GM12878 (cell line): ENCODE results near the gene PSENEN. TPM values are rescaled to one million over a fixed set of nuclear protein-coding genes. Genes with fewer than 3 reads are reported as not detected.
A peak's percentile ranks its signal among the peaks of the same experiment; 100 is the strongest.

Source experiments
- BRCA1 ChIP-seq: IDR thresholded peaks from 2 replicates; pipeline ENCODE4 v1.6.1; 2011; ENCODE audit warnings: low read depth, low read length, improper control_type of control experiment
- CBFB ChIP-seq: IDR thresholded peaks from 2 replicates; pipeline ENCODE4 v1.6.1; 2016; ENCODE audit warnings: antibody characterized with exemption, low read depth
- CHD4 ChIP-seq: fragments of 200-600 bp; sonication (generic); IDR thresholded peaks from 2 replicates; pipeline ENCODE4 v1.6.1; 2016; ENCODE audit warnings: mild to moderate bottlenecking
- EGR1 ChIP-seq, 2 experiments: IDR thresholded peaks; 1 replicate in 1 of 2; 2 replicates in 1 of 2; pipeline ENCODE4 v1.6.1; 2011 to 2012; ENCODE audit warnings: low read depth in 2 of 2, low read length in 2 of 2, borderline replicate concordance in 1 of 2, mild to moderate bottlenecking in 1 of 2, moderate library complexity in 1 of 2
- ESRRA ChIP-seq: IDR thresholded peaks from 2 replicates; pipeline ENCODE4 v1.6.1; 2012; ENCODE audit warnings: mild to moderate bottlenecking, low read length, improper control_type of control experiment
- GABPA ChIP-seq: IDR thresholded peaks from 2 replicates; pipeline ENCODE4 v1.6.1; 2014; ENCODE audit warnings: antibody characterized with exemption, low read depth, mild to moderate bottlenecking, inconsistent platforms
- KLF5 ChIP-seq: fragments of 450-650 bp; IDR thresholded peaks from 2 replicates; pipeline ENCODE4 v1.6.1; 2014; ENCODE audit warnings: mild to moderate bottlenecking; ENCODE audit not compliant: partially characterized antibody
- MTA3 ChIP-seq: IDR thresholded peaks from 2 replicates; pipeline ENCODE4 v1.6.1; 2012; ENCODE audit warnings: low read length, inconsistent platforms, borderline replicate concordance
- REST ChIP-seq: IDR thresholded peaks from 2 replicates; pipeline ENCODE4 v1.6.1; 2012; ENCODE audit warnings: mild to moderate bottlenecking, low read depth, low read length
- RFX5 ChIP-seq: IDR thresholded peaks from 2 replicates; pipeline ENCODE4 v1.6.1; 2011; ENCODE audit warnings: low read depth, low read length, improper control_type of control experiment
- SUPT20H ChIP-seq: IDR thresholded peaks from 2 replicates; pipeline ENCODE4 v1.6.1; 2011; ENCODE audit warnings: low read depth, mild to moderate bottlenecking, low read length, moderate library complexity, borderline replicate concordance; ENCODE audit not compliant: control insufficient read depth
- SUZ12 ChIP-seq: fragments of 200-600 bp; sonication (generic); IDR thresholded peaks from one replicate; pipeline ENCODE4 v1.6.1; 2018; ENCODE audit warnings: antibody characterized with exemption, mild to moderate bottlenecking; ENCODE audit not compliant: unreplicated experiment
- TARDBP ChIP-seq: IDR thresholded peaks from 2 replicates; pipeline ENCODE4 v1.6.1; 2016; ENCODE audit warnings: borderline replicate concordance
- TCF12 ChIP-seq: IDR thresholded peaks from 2 replicates; pipeline ENCODE4 v1.6.1; 2011; ENCODE audit warnings: low read depth, mild to moderate bottlenecking, low read length
- ZNF384 ChIP-seq: IDR thresholded peaks from 2 replicates; pipeline ENCODE4 v1.6.1; 2012; ENCODE audit warnings: low read depth, mild to moderate bottlenecking, low read length, improper control_type of control experiment, borderline replicate concordance
- polyA plus RNA-seq, 11 experiments: library from polyadenylated mRNA; depleted of rRNA in 4 of 11; unstranded in 6 of 11; stranded (reverse) in 5 of 11; fragments of >200 nt; fragmentation: Nextera tagmentation in 4 of 11; fragmentation: Illumina TruSeq in 1 of 11; extraction: Ambion mirVana in 4 of 11; extraction: Trizol in 1 of 11; gene quantifications; 1 replicate in 1 of 11; 2 replicates in 10 of 11; pipeline versions ENCODE4 v1.2.1 to v1.2.3, GENCODE V29; 2011 to 2016; ENCODE audit warnings: inconsistent platforms in 2 of 11, missing spikeins in 2 of 11, low read depth in 1 of 11
- total RNA-seq, 4 experiments: library from RNA; depleted of rRNA in 3 of 4; stranded (reverse); fragments of >200 nt in 3 of 4; fragmentation: Illumina TruSeq in 1 of 4; extraction: Trizol in 1 of 4; gene quantifications; 2 replicates each; pipeline versions ENCODE4 v1.2.1 to v1.2.3, GENCODE V29; 2013 to 2021
- TF ChIP-seq, protein P1 (sequence below): fragments of 450-650 bp; IDR thresholded peaks from 2 replicates; pipeline ENCODE4 v1.6.1; 2017; ENCODE audit warnings: mild to moderate bottlenecking
- TF ChIP-seq, protein P2 (sequence below): fragments of 450-650 bp; conservative IDR thresholded peaks from 2 replicates; pipeline ENCODE4 v1.6.1; 2017; ENCODE audit warnings: mild to moderate bottlenecking, moderate library complexity
- TF ChIP-seq, protein P3 (sequence below): fragments of 450-650 bp; IDR thresholded peaks from 2 replicates; pipeline ENCODE4 v1.6.1; 2016; ENCODE audit warnings: mild to moderate bottlenecking
- TF ChIP-seq, protein P4 (sequence below): fragments of 450-650 bp; IDR thresholded peaks from 2 replicates; pipeline ENCODE4 v1.6.1; 2014; ENCODE audit warnings: mild to moderate bottlenecking

PSENEN gene
- total and polyA plus RNA-seq, 10 of the 15 experiments (the other 5 are each of a cell fraction or from before 2014, with no cell fraction given): 14.4 to 178 (median 43.5) TPM

DNA sequence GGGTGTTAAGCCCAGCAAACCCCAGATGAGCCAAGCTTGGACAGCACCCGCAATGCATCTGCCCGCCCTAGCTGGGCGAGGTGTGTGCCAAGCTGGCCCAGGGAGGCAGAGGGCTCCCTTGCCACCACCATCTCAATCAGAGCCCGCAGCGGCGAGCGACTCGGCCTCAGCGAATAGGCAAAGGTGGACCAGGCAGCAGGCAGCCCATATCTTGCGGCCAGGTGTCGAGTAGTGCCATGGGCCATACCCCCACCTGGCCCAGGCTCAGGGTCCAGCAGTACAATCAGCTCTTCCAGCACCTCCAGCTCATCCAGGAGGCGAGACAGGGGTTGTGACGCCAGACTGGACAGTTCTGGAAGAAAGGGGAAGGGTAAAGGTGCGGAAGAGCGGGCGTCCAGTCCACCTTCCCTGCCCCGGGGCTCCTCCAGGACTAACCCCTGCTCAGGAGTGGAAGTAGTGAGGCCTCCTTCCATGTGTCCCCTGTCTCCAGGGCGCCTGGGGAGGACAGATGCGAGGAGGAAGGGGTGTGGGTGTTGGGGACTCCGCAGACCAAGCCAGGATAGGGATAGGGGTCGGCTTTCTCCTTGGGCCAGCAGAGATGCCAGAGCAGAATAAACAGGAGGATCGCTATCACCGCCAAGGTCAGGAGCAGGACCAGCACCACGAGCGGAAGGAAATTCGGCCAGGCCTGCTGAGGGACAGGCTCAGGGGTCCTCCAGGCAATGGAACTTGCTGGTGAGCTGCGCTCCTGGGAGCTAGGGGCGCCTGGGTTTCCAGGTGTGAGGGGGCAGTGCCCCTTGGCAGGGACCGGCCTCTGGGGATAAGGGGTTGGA, 6.0 kb upstream of the PSENEN start (continued):
- TF ChIP-seq, protein P1, sequence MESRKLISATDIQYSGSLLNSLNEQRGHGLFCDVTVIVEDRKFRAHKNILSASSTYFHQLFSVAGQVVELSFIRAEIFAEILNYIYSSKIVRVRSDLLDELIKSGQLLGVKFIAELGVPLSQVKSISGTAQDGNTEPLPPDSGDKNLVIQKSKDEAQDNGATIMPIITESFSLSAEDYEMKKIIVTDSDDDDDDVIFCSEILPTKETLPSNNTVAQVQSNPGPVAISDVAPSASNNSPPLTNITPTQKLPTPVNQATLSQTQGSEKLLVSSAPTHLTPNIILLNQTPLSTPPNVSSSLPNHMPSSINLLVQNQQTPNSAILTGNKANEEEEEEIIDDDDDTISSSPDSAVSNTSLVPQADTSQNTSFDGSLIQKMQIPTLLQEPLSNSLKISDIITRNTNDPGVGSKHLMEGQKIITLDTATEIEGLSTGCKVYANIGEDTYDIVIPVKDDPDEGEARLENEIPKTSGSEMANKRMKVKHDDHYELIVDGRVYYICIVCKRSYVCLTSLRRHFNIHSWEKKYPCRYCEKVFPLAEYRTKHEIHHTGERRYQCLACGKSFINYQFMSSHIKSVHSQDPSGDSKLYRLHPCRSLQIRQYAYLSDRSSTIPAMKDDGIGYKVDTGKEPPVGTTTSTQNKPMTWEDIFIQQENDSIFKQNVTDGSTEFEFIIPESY: no peak
- TF ChIP-seq GABPA (no peak), KLF5 (no peak), TCF12 (no peak), SUPT20H (no peak), CHD4 (no peak), BRCA1 (no peak), CBFB (no peak), MTA3 (0 out of 2 replicates have a peak, but pooled peaks have one; percentile 49), ESRRA (no peak), RFX5 (no peak), TARDBP (no peak), ZNF384 (no peak), SUZ12 (no peak), EGR1 (IDR thresholded peaks at IDR 0.05; ENCODE audit: borderline replicate concordance in 1 of 2, low read depth in 2 of 2, low read length in 2 of 2) (no peak), REST (no peak)
- TF ChIP-seq, protein P2, sequence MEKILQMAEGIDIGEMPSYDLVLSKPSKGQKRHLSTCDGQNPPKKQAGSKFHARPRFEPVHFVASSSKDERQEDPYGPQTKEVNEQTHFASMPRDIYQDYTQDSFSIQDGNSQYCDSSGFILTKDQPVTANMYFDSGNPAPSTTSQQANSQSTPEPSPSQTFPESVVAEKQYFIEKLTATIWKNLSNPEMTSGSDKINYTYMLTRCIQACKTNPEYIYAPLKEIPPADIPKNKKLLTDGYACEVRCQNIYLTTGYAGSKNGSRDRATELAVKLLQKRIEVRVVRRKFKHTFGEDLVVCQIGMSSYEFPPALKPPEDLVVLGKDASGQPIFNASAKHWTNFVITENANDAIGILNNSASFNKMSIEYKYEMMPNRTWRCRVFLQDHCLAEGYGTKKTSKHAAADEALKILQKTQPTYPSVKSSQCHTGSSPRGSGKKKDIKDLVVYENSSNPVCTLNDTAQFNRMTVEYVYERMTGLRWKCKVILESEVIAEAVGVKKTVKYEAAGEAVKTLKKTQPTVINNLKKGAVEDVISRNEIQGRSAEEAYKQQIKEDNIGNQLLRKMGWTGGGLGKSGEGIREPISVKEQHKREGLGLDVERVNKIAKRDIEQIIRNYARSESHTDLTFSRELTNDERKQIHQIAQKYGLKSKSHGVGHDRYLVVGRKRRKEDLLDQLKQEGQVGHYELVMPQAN: no peak
- TF ChIP-seq, protein P3, sequence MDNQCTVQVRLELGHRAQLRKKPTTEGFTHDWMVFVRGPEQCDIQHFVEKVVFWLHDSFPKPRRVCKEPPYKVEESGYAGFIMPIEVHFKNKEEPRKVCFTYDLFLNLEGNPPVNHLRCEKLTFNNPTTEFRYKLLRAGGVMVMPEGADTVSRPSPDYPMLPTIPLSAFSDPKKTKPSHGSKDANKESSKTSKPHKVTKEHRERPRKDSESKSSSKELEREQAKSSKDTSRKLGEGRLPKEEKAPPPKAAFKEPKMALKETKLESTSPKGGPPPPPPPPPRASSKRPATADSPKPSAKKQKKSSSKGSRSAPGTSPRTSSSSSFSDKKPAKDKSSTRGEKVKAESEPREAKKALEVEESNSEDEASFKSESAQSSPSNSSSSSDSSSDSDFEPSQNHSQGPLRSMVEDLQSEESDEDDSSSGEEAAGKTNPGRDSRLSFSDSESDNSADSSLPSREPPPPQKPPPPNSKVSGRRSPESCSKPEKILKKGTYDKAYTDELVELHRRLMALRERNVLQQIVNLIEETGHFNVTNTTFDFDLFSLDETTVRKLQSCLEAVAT: no peak
- TF ChIP-seq, protein P4, sequence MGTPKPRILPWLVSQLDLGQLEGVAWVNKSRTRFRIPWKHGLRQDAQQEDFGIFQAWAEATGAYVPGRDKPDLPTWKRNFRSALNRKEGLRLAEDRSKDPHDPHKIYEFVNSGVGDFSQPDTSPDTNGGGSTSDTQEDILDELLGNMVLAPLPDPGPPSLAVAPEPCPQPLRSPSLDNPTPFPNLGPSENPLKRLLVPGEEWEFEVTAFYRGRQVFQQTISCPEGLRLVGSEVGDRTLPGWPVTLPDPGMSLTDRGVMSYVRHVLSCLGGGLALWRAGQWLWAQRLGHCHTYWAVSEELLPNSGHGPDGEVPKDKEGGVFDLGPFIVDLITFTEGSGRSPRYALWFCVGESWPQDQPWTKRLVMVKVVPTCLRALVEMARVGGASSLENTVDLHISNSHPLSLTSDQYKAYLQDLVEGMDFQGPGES: no peak
